Measurements from ENCODE around the gene TAGLN2. TPM values are rescaled to one million over a fixed set of nuclear protein-coding genes. Genes with fewer than 3 reads are reported as not detected.
"Not testable (repeated sequence)": the region's sequence is repeated elsewhere in the genome, so short reads cannot be mapped to it uniquely, and the experiment has no call there.

Gene TAGLN2
- total RNA-seq, 4 donors from 2014 or later, result 308 to 468 (median 357) TPM

DNA sequence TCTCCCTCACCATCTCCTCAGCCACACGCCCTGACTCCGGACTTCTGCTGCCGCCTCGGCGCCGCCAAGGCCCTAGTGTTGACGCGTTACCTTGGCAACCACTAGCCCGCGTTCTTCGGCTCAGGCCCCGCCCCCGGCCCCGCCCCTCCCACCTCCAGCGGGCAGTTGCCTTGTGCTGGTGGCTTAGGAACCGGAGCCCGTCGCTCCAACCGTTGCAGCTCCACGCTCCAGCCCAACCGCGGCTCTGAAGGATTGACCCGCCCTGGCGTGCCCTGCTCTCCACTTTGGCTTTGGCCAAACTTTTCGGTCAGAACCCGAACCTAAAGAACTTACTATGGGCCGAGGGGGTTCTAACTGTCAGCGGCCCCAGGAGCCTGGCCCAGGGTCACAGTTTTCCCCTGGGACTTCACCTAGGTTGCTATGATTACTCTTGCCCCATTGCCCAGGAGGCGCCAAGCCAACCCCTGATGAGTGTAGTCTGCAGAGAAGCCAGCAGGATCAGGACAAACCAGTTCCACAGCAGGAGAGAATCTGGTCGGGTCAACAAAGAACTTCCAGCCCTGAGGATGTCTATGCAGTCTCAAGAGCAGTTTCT lies 25.1 kb downstream of the TAGLN2 start, which contains the start of gene CFAP45:
Gene CFAP45, minus strand, starts transcription at position 80 of the 595 bp plus-strand sequence. Its CDS starts 67 bp downstream, at position 13.
- H3K4me1 ChIP-seq, result peaks cover 18 to 52% (median 24%) of the 10 kb centered on the region in 3 donors
- no peak for DNase-seq
- no peak for TF ChIP-seq POLR2A (IDR thresholded peaks at IDR 0.05)
- TF ChIP-seq, protein P1, sequence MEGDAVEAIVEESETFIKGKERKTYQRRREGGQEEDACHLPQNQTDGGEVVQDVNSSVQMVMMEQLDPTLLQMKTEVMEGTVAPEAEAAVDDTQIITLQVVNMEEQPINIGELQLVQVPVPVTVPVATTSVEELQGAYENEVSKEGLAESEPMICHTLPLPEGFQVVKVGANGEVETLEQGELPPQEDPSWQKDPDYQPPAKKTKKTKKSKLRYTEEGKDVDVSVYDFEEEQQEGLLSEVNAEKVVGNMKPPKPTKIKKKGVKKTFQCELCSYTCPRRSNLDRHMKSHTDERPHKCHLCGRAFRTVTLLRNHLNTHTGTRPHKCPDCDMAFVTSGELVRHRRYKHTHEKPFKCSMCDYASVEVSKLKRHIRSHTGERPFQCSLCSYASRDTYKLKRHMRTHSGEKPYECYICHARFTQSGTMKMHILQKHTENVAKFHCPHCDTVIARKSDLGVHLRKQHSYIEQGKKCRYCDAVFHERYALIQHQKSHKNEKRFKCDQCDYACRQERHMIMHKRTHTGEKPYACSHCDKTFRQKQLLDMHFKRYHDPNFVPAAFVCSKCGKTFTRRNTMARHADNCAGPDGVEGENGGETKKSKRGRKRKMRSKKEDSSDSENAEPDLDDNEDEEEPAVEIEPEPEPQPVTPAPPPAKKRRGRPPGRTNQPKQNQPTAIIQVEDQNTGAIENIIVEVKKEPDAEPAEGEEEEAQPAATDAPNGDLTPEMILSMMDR (IDR thresholded peaks at IDR 0.05), result peak in 1 of 6 experiments; percentile 6
- intact Hi-C loops (cut with DNase I), result no loop called here
- H3K36me3 ChIP-seq, result no peaks in the 10 kb centered on the region
- WGBS, 2 donors, result 2 to 5% methylated on average over 4 to 10 of the region's 30 CpGs
- H3K27ac ChIP-seq, result peak within 1 kb of the TSS; percentile 77 to 89 (median 82)
- no peaks in the 10 kb centered on the region for H3K27me3 ChIP-seq
- H3K9me3 ChIP-seq, result no peaks in the 10 kb centered on the region
- H3K4me3 ChIP-seq, result peak within 1 kb of the TSS in 3 of 4 donors; percentile 18 to 52 (median 31)

DNA sequence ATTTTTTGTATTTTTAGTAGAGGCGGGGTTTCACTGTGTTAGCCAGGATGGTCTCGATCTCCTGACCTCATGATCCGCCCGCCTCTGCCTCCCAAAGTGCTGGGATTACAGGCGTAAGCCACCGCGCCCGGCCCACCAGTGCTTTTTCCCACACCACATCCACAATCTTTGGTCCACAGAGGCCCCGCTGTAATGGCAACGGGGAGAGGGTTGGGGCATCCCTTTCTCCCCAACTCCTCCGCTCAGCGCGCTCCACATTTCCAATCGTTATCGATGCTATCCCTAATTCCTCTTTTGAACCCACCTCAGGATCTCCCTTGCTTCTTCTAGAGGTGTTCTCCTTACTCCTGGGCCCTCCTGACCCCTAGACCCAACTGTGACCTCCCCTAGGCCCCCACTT lies 25.7 kb downstream of the TAGLN2 start:
- H3K27me3 ChIP-seq; intact Hi-C loops (cut with DNase I); H3K36me3 ChIP-seq; DNase-seq; H3K9me3 ChIP-seq: not testable (repeated sequence)
- Histone ChIP-seq H3K4me3 (peak overlapping the region in 3 of 4 donors; percentile 18 to 52 (median 31)), H3K4me1 (peaks cover 18 to 53% (median 24%) of the 10 kb centered on the region in 3 donors), H3K27ac (peak overlapping the region; percentile 77 to 89 (median 82))
- 88 to 91% methylated on average over 12 to 14 of the region's 15 CpGs for WGBS, 2 donors

DNA sequence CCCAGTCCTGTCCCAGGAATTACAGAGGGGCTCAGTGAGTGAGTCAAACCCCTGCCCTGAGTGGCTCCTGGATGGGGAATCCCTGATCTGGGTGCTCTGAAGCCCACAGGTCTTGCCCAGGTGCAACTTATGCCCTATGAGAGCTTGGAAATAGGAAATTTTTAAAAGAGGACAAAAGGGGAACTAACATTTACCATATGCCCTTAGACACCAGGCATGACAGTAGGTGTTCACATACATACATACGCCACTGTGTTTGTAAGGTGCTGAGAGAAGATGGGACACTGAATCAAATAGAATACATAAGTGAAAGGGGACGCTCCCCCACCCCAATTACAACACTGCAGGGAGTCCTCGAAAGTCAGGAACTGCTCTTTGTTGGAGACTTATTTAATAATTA lies 26.8 kb downstream of the TAGLN2 start:
- no peak for DNase-seq
- Histone ChIP-seq H3K4me3 (no peak overlapping the region), H3K27me3 (no peaks in the 10 kb centered on the region), H3K36me3 (no peaks in the 10 kb centered on the region), H3K9me3 (no peaks in the 10 kb centered on the region), H3K27ac (no peak overlapping the region), H3K4me1 (peaks cover 18 to 53% (median 24%) of the 10 kb centered on the region in 3 donors)
- no peak for TF ChIP-seq POLR2A (IDR thresholded peaks at IDR 0.05)
- TF ChIP-seq, protein P1 (IDR thresholded peaks at IDR 0.05), result no peak
- intact Hi-C loops (cut with DNase I), result no loop called here
- WGBS, 2 donors, result 86 to 93% methylated on average over 3 of the region's 3 CpGs

DNA sequence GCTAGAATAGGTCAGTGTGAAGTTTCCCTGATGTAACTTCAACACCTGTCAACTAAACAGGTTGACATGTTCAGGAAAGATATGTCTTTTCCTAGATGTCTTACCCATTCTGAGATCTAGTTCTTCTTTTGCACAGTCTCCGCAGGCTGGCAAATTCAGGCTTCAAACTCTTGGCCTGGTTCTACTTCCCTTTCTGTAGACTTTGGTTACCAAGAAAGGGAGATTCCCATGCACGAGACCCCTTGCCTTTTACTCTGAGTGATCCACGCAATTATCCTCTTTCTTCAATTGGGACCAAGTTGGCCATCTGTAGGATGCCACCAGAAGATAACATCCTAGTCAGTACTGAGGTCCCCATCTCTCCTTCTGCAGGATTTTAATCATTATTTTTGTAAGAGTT lies 27.3 kb downstream of the TAGLN2 start:
- intact Hi-C loops (cut with DNase I), result no loop called here
- WGBS, 2 donors, result 75 to 82% methylated on average over 3 of the region's 3 CpGs
- no peaks in the 10 kb centered on the region for H3K9me3 ChIP-seq
- TF ChIP-seq POLR2A (IDR thresholded peaks at IDR 0.05), result no peak
- TF ChIP-seq, protein P1 (IDR thresholded peaks at IDR 0.05), result no peak
- H3K4me1 ChIP-seq, result peaks cover 18 to 53% (median 24%) of the 10 kb centered on the region in 3 donors
- no peaks in the 10 kb centered on the region for H3K36me3 ChIP-seq
- H3K27ac ChIP-seq, result no peak overlapping the region
- DNase-seq, result no peak
- H3K27me3 ChIP-seq, result no peaks in the 10 kb centered on the region
- H3K4me3 ChIP-seq, result no peak overlapping the region

DNA sequence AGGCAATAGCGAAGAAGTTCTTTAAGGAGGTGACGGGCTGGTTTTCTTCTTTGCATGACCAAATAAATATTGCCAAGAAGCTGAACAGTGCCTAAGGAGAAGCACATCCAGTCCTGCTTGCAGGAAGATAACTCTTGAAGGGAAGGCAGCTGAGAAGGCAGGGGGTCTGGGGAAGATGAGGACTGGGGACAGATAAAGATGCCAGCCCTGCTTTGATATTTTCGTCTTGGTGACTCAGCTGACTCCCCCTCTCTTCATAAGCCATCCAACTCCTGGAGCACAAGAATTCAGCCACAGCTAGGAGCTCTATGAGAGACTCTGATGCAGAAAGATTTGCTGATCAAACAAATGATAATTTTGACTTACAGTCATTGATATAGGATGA lies 28.8 kb downstream of the TAGLN2 start:
- no peak overlapping the region for H3K4me3 ChIP-seq
- no peaks in the 10 kb centered on the region for H3K36me3 ChIP-seq
- peaks cover 18 to 50% (median 24%) of the 10 kb centered on the region in 3 donors for H3K4me1 ChIP-seq
- TF ChIP-seq POLR2A (IDR thresholded peaks at IDR 0.05), result no peak
- no peak for DNase-seq
- intact Hi-C loops (cut with DNase I), result no loop called here
- 19 to 70% methylated on average over 3 of the region's 3 CpGs for WGBS, 2 donors
- H3K9me3 ChIP-seq, result no peaks in the 10 kb centered on the region
- H3K27me3 ChIP-seq, result no peaks in the 10 kb centered on the region
- peak overlapping the region in 1 of 4 donors; percentile 18 for H3K27ac ChIP-seq

DNA sequence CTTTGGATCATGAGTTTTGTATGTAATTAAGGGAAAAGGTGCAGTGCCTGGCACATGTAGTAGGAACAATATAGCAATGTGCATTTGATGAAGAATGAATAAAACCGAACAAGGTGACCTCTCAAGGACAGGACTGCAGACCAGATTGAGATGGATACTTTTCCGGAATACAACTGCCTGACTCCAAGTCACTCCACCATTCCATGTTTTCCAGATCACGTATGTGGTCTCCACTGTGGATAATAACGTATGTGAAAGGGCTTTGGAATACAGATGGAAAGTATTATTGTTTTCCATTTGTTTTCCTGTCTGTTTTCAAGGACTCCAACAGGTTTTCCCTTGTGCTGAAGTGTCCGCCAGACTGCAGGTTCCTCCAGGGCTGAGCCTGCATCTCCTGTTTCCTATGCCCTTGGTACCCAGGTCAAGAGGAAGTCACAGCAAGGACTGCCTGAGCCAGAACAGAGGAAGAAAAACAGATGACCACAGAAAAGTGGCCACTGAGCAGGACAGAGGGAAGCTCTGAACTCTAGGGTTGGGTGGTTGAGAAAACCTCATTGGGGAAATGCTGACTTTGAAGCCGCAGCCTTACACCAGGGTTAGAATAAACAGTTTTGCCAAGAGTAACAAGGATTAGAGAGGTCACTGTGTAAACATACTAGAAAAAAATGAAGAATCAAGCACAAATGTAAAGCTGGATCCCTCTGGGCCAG lies 29.3 kb downstream of the TAGLN2 start:
- DNase-seq, result no peak
- no peak overlapping the region for H3K4me3 ChIP-seq
- no peaks in the 10 kb centered on the region for H3K9me3 ChIP-seq
- WGBS, 2 donors, result 68 to 76% methylated on average over 5 to 6 of the region's 6 CpGs
- no peaks in the 10 kb centered on the region for H3K27me3 ChIP-seq
- intact Hi-C loops (cut with DNase I), result no loop called here
- peaks cover 15 to 50% (median 24%) of the 10 kb centered on the region in 3 donors for H3K4me1 ChIP-seq
- H3K27ac ChIP-seq, result peak overlapping the region in 1 of 4 donors; percentile 18
- no peaks in the 10 kb centered on the region for H3K36me3 ChIP-seq
- TF ChIP-seq, protein P1 (IDR thresholded peaks at IDR 0.05), result no peak
- TF ChIP-seq POLR2A (IDR thresholded peaks at IDR 0.05), result no peak
